Globus pallidus (tissue), 1 donor: ENCODE measurements around the gene NBPF3.
"Not testable (repeated sequence)": the region's sequence is repeated elsewhere in the genome, so short reads cannot be mapped to it uniquely, and the experiment has no call there.

ENCODE experiments used
- DNase-seq: peaks from one replicate; pipeline ENCODE4 v3.0.0-alpha.2; 2015; ENCODE audit warnings: low spot score

NBPF3 gene

DNA sequence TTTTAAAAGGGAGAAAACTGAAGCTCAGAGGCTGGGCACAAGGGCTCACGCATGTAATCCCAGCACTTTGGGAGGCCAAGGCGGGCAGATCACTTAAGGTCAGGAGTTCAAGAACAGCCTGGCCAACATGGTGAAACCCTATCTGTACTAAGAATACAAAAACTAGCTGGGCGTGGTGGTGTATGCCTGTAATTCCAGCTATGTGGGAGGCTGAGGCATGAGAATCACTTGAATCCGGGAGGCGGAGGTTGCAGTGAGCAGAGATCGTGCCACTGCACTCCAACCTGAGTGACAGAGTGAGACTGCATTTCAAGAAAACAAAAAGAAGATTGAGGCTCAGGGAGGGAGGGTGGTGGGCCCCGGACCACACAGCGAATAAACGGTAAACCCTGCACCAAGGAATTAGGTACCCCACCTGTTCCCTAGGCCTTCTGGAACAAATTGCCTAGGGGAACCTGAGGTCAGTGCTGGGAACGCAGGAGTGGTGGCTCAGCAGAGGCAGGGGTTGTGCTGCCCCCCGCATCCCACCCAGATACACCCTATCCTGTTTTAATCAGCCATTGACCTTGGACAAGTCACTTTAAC lies 79.6 kb downstream of the NBPF3 start:
- not testable (repeated sequence) for DNase-seq

- no peak for DNase-seq
Measured at GRCh38 chr1:21520899-21521716, 81.2 kb downstream of the NBPF3 start.

DNA sequence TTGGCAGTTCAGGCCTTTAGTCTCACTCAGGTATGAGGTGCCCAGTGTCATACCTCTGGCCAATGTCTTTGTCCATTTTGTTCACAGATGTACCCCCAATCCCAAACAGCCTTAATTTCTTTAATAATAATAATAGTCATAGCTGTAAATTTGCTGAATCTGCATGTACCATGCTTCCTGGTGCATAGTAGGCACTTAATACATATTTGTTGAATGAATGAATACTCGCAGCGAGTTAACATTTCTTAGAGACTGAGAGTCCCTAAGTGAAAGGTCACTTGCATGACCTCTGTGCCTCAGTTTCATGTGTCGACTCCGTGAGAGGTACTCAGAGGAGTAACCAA lies 81.8 kb downstream of the NBPF3 start:
- no peak for DNase-seq

DNA sequence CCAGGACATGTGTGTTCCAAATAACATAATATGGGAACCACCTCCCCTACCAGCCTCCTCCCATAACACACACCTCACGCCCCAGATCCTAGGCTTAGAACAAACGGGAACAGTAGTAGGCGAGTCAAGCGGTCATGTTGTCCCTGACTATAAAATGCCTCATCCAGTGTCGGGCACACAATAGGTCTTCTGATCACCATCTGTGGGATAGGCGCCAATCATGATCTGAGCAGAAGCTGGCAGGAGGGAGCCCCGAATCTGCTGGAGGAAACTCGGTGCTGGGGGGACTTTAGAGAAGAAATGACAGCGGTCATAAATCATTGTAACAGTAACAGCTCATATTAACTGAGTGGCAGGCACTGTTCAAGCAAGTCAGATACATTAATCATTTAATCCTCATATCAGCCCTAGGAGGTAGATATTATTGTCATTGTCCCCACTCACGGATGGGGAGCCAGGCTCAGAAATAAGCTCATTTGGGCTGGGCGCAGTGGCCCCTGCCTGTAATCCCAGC lies 82.6 kb downstream of the NBPF3 start:
- no peak for DNase-seq

DNA sequence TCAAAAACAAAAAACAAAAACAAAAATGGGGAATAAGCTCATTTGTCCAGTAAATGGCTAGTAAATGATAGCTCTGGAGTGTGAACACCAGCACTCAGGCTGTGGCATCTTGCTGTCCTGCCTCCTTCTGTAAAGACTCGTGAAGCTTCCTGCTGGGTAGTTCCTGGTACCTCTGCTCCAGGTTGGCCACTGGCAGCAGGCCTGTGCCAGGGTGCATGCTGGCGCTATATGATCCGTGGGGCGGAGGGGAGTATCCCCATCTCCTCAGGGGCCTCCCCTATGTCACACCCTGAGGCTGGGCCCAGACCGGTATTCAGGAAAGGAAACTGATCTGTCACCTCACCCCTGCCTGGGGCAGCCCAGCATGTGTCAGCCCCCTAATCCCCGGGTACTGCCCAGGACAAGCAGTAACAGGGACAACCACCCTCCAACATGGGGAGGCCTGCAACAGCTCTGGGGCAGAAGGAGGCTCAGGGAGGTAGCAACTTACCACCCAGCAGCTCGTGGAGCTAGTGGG lies 83.4 kb downstream of the NBPF3 start:
- DNase-seq, result no peak

- DNase-seq, result no peak
Measured at GRCh38 chr1:21524220-21524619, 84.3 kb downstream of the NBPF3 start.

- DNase-seq, result peak; percentile 68
Measured at GRCh38 chr1:21524686-21525339, 84.9 kb downstream of the NBPF3 start.

DNA sequence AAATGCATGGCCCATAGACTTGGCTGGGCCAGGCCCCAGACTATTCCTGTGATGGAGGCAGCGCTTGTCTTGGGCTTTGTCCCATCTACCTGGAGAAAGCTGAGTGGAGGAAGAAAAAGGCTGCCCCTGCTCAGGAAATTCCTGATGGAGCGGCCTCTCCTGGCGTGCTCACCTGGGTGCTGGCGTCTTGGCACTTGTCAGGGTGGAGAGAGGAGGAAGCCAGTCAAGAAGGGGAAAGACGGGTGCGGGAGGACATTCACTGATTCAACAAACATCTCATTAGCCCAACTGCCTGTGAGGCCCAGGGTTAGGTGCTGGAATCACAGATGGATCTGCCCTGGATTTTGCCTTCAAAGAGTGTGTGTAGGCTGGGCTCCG lies 85.4 kb downstream of the NBPF3 start:
- DNase-seq, result no peak

DNA sequence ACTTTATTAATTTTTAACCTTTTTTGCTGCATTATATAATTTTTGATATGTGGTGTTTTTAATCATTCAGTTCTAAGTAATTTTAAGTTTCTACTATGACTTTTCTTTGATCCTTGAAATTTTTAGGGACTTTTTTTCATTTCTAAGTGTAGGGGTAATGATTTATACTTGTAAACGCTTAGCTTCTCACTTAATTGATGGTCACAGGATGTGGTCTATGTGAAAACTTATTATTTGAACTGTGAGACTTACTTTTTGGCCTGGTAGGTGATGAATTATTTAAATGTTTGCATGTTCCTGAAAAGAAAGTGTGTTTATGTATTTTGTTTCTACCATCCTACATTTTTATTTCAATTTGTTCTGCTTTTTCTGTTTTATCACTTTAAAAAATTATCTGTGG lies 86.5 kb downstream of the NBPF3 start:
- no peak for DNase-seq

- no peak for DNase-seq
Measured at GRCh38 chr1:21530368-21531016, 90.6 kb downstream of the NBPF3 start.

GRCh38 chr1:21531241-21531640 lies 91.3 kb downstream of the NBPF3 start:
- no peak for DNase-seq

DNA sequence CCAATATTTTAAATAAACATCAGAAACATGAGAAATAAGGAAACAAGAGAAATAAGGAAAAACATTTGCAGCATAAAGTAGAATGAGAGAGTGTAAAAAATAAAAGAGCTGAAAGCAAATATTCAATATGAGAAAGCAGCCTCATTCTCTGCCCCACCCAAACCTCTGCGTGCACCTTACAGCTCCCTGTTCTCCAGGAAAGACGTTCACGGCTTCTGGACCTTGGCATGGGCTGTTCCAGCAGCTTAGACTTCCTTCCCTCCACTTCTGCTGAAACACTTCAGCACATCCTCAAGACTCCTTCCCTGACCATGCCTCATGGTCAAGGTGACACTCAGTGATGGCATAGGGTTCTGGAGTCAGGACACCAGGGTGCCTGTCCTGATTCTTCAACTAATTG lies 92.6 kb downstream of the NBPF3 start:
- DNase-seq, result no peak

- DNase-seq, result no peak
Measured at GRCh38 chr1:21532992-21533534, 93.1 kb downstream of the NBPF3 start.

GRCh38 chr1:21534146-21534545 lies 94.2 kb downstream of the NBPF3 start:
- DNase-seq, result no peak
